ENCODE data around the gene ADM5.

GRCh38 chr19:49699364-49699763 is 10.0 kb downstream of the ADM5 start:
- TF ChIP-seq CTCF (IDR thresholded peaks at IDR 0.05) (no peak), POLR2AphosphoS5 (IDR thresholded peaks at IDR 0.05) (no peak), POLR2A (IDR thresholded peaks at IDR 0.05) (no peak)

Measured in upper lobe of left lung (tissue), 4 donors.